ENCODE data around the gene C3orf18. TPM values are rescaled to one million over a fixed set of nuclear protein-coding genes. Genes with fewer than 3 reads are reported as not detected.

Gene C3orf18
- total and polyA plus RNA-seq, 9 of the 15 experiments (the other 6 are each of a cell fraction or from before 2014, with no cell fraction given), result 0.01 to 2.3 (median 0.94) TPM

GRCh38 chr3:50600141-50600753 is 32.7 kb upstream of the C3orf18 start (continued):
- TF ChIP-seq CREB3L1 (IDR thresholded peaks at IDR 0.05; ENCODE audit: borderline replicate concordance, low read depth) (peak; percentile 33; the same call in 1 of the 2 replicates), GABPB2 (CRISPR knock-in tag; conservative IDR thresholded peaks at IDR 0.05) (no peak), GATAD2A (IDR thresholded peaks at IDR 0.05) (no peak; the same call in 1 of the 2 replicates), ZHX1 (conservative IDR thresholded peaks at IDR 0.05; ENCODE audit: low read length) (no peak), XRCC5 (IDR thresholded peaks at IDR 0.05; ENCODE audit: low read depth, low read length) (no peak), ZNF431 (CRISPR knock-in tag; IDR thresholded peaks at IDR 0.05) (no peak), DPF2 (IDR thresholded peaks at IDR 0.05) (peak; percentile 23; the same call in 1 of the 2 replicates), REST (IDR thresholded peaks at IDR 0.05; ENCODE audit: borderline replicate concordance) (peak; percentile 13; the same call in 1 of the 2 replicates), REST (CRISPR knock-in tag; IDR thresholded peaks at IDR 0.05; ENCODE audit: low read depth) (no peak), SMC3 (conservative IDR thresholded peaks at IDR 0.05; ENCODE audit: insufficient read depth, low read depth, low read length) (no peak), ARID1B (IDR thresholded peaks at IDR 0.05) (peak; percentile 69)
